NB4 (cell line): Measurements from ENCODE around the gene GATA5.

Experiments used
- DNase-seq: peaks from one replicate; pipeline ENCODE4 v3.0.0; 2010; ENCODE audit warnings: low read depth
- H3K4me3 ChIP-seq: one replicate; pipeline ENCODE4 v1.5.1; 2011; ENCODE audit warnings: mild to moderate bottlenecking, low read depth, low read length, moderate library complexity
- CTCF ChIP-seq: IDR thresholded peaks from one replicate; pipeline ENCODE4 v1.5.1; 2012; ENCODE audit warnings: low read depth, low read length
- MYC ChIP-seq: IDR thresholded peaks from 2 replicates; pipeline ENCODE4 v1.6.1; 2011; ENCODE audit warnings: low read depth, low read length
- POLR2A ChIP-seq: IDR thresholded peaks from 2 replicates; pipeline ENCODE4 v1.6.1; 2011; ENCODE audit warnings: mild to moderate bottlenecking; ENCODE audit not compliant: insufficient read length; ENCODE audit errors: extremely low read depth
- TF ChIP-seq, protein P1 (sequence below): IDR thresholded peaks from 2 replicates; pipeline ENCODE4 v1.6.1; 2011; ENCODE audit warnings: low read depth, low read length

GATA5 gene

GRCh38 chr20:62433658-62434497 is 41.9 kb downstream of the GATA5 start:
- no peak for DNase-seq
- no peak overlapping the region for H3K4me3 ChIP-seq
- no peak for TF ChIP-seq CTCF
- TF ChIP-seq, protein P1, sequence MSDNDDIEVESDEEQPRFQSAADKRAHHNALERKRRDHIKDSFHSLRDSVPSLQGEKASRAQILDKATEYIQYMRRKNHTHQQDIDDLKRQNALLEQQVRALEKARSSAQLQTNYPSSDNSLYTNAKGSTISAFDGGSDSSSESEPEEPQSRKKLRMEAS, result no peak
- no peak for TF ChIP-seq POLR2A
- TF ChIP-seq MYC, result no peak

DNA sequence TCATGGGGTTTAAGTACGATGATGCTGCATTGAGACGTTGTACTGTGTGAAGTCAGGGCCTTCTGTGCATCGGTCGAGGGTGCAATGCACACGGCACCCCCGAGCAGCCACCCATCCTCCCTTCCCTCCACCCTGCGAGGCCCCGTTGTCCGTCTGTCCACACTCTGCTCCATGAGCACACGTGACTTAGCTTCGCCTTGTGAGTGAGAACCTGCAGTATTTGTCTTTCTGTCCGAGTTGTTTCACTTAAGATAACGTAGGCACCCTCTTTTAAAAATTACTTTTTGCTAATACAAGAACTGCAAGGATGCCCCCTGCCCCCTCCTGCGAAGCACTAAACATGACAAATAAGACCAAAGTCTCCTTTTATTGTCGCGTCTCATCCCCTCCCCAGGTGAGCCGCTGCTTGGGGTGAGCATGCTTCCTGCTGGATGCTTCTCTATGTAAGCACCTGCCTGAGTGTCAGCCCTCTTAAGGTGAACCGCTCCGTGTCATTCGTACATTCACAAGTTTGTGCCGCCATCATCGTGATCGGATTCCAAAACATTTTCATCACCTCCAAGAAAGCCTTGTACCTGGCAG is 44.8 kb downstream of the GATA5 start:
- DNase-seq, result no peak
- TF ChIP-seq, protein P1, result no peak
- TF ChIP-seq CTCF (no peak), POLR2A (no peak), MYC (no peak)
- H3K4me3 ChIP-seq, result no peak overlapping the region

GRCh38 chr20:62430311-62430853 is 45.4 kb downstream of the GATA5 start:
- H3K4me3 ChIP-seq, result no peak overlapping the region
- no peak for DNase-seq
- no peak for TF ChIP-seq CTCF
- no peak for TF ChIP-seq POLR2A
- TF ChIP-seq MYC, result no peak
- TF ChIP-seq, protein P1, result no peak

GRCh38 chr20:62429455-62430310 is 46.1 kb downstream of the GATA5 start:
- no peak for TF ChIP-seq CTCF
- no peak for TF ChIP-seq MYC
- no peak for TF ChIP-seq POLR2A
- TF ChIP-seq, protein P1, result no peak
- no peak for DNase-seq

More at GRCh38 chr20:62429455-62430310, 46.1 kb downstream of the GATA5 start:
- no peak overlapping the region for H3K4me3 ChIP-seq
